Measurements from ENCODE around the gene PDCD11. TPM values are rescaled to one million over a fixed set of nuclear protein-coding genes. Genes with fewer than 3 reads are reported as not detected.

PDCD11 gene
- total RNA-seq, 2 donors from 2014 or later = 10.7 to 23.0 TPM

GRCh38 chr10:103491729-103492364 lies 95.4 kb downstream of the PDCD11 start:
- ATAC-seq (ENCODE audit: insufficient number of reproducible peaks, low FRiP score, low read depth) (no peak), DNase-seq (ENCODE audit: low spot score) (no peak)
- no peak for TF ChIP-seq CTCF (IDR thresholded peaks at IDR 0.05)
- H3K27ac ChIP-seq = no peak overlapping the region
- H3K27me3 ChIP-seq (replicated peaks; ENCODE audit: insufficient read depth) = no peaks in the 10 kb centered on the region
- H3K4me1 ChIP-seq (ENCODE audit: control insufficient read depth in 1 of 2, low read depth in 2 of 2) = peaks cover 5 to 18% of the 10 kb centered on the region in 2 donors
- H3K4me3 ChIP-seq = no peak overlapping the region
- no peaks in the 10 kb centered on the region for H3K9me3 ChIP-seq
- H3K36me3 ChIP-seq = no peaks in the 10 kb centered on the region

DNA sequence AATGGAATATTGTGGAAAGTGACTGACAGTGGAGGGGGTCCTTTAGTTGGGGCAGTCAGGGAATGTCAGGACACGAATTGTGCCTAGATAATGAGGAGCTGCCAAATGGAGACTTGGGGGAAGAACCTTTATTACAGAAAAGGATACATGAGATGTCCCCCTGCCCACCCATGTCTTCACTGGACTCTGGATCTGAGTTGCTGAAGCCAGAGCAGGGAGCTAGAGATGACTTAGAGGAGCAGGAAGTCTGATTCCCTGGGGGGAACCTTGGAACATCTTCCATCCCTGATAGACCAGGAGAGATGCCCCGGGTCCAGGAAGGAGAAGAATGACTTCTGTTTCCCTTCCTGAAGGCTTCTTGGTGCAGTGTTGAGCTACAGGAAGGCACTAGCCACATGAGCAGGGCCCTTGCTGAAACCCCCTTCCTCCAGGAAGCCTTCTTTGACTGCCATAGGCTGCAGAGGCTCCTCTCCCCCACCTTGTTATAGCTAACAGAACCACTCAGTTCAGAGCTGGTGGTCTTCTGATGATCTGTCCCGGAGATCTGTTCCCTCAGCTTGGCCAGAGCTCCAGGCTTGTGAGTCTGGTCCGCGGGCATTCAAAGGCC lies 96.3 kb downstream of the PDCD11 start:
- Histone ChIP-seq H3K36me3 (no peaks in the 10 kb centered on the region), H3K4me1 (ENCODE audit: control insufficient read depth in 1 of 2, low read depth in 2 of 2) (peaks cover 5 to 18% of the 10 kb centered on the region in 2 donors), H3K27me3 (replicated peaks; ENCODE audit: insufficient read depth) (no peaks in the 10 kb centered on the region), H3K27ac (no peak overlapping the region), H3K9me3 (no peaks in the 10 kb centered on the region), H3K4me3 (no peak overlapping the region)
- TF ChIP-seq CTCF (IDR thresholded peaks at IDR 0.05) = no peak
- no peak for DNase-seq (ENCODE audit: low spot score)
- no peak for ATAC-seq (ENCODE audit: insufficient number of reproducible peaks, low FRiP score, low read depth)

DNA sequence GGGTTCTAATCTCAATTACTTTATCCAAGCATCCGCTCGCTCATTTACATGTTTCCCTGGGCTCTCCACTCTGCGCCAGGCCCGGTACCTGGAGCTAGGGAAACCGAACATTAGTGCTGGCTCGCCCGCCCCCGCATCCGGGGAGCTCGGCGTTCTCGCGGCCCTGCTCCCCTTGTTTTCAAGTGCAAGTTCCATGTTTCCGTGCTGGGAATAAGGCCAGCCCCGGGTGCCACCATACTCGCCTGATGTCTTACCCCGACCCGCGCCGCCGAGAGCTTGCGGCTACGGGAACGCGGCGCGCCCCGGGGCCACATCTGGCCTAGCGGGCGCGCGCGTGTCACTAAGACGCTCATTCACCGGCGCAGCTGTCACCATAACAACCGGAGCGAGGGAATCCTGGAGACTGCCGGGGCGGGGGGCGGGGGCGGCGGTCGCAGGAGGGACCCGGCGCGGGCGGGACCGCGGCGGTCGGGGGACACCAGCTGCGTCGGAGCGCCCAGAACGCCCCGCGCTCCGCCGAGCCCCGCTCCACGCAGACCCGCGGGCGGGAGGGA lies 97.0 kb downstream of the PDCD11 start, which contains the start of gene NEURL1:
Gene NEURL1 (plus strand): TSS at position 344 of the 554 bp plus-strand sequence. CDS start 683 bp downstream, outside the sequence.
- H3K36me3 ChIP-seq = no peaks in the 10 kb centered on the region
- DNase-seq (ENCODE audit: low spot score) = no peak
- no peak within 1 kb of the TSS for H3K27ac ChIP-seq
- ATAC-seq (ENCODE audit: insufficient number of reproducible peaks, low FRiP score, low read depth) = no peak
- TF ChIP-seq CTCF (IDR thresholded peaks at IDR 0.05) = no peak
- no peaks in the 10 kb centered on the region for H3K9me3 ChIP-seq
- peak within 1 kb of the TSS; percentile 80 for H3K4me3 ChIP-seq
- H3K27me3 ChIP-seq (replicated peaks; ENCODE audit: insufficient read depth) = no peaks in the 10 kb centered on the region
- H3K4me1 ChIP-seq (ENCODE audit: control insufficient read depth in 1 of 2, low read depth in 2 of 2) = peaks cover 5 to 18% of the 10 kb centered on the region in 2 donors

DNA sequence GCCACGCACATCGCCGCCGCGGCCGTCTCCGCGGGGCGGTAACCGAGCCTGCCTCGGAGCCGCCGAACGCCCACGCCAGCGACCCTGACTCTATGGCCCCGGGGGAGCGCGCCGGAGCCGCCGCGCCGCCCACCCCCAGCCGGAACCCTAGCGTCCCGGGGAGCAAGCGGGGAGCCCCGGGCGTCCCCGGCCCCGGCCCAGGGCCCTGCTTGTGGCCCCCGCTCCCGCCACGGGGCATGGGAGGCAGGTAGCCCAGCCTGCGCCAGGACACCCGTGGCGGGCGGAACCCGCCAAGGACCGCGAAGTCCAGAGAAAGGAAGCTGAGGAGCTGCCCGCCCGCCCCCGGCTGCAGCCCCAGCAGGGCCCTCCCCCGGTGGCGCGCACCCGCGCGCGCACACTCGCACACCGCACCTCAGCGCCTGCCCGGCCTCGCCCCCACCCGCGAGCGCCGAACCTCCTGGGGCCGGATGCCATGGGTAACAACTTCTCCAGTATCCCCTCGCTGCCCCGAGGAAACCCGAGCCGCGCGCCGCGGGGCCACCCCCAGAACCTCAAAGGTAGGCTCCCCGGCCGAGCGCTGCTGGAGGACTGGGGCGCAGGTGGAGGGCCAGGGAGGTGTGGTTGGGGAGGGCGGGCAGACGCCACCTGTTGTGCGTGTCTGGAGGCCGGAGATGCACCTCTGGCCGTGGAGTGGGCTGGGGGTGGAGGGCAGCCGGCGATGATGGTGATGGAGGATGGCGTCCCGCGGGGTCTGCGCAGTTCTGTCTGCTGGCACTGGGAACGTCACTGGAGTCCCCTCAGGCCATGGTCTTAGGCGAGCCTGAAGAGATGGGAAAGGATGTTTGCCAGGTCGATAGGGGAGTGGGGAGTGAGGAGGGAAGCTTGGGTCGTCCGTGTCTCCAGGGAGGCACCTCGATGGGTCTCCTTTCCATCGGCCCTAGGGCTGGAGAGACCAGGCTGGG lies 97.8 kb downstream of the PDCD11 start:
- H3K27me3 ChIP-seq (replicated peaks; ENCODE audit: insufficient read depth) = no peaks in the 10 kb centered on the region
- DNase-seq (ENCODE audit: low spot score) (no peak), ATAC-seq (ENCODE audit: insufficient number of reproducible peaks, low FRiP score, low read depth) (no peak)
- peak overlapping the region; percentile 80 for H3K4me3 ChIP-seq
- no peaks in the 10 kb centered on the region for H3K36me3 ChIP-seq
- peaks cover 5 to 18% of the 10 kb centered on the region in 2 donors for H3K4me1 ChIP-seq (ENCODE audit: control insufficient read depth in 1 of 2, low read depth in 2 of 2)
- H3K27ac ChIP-seq = no peak overlapping the region
- H3K9me3 ChIP-seq = no peaks in the 10 kb centered on the region
- no peak for TF ChIP-seq CTCF (IDR thresholded peaks at IDR 0.05)

Data from thoracic aorta (tissue), 2 donors.